Osteoblast (primary cell): Measurements from ENCODE around the gene SOST. TPM values are rescaled to one million over a fixed set of nuclear protein-coding genes. Genes with fewer than 3 reads are reported as not detected.

ENCODE experiments used
- DNase-seq: peaks from one replicate; pipeline ENCODE4 v3.0.0; 2011; ENCODE audit warnings: low spot score, mixed read lengths; ENCODE audit not compliant: insufficient read length; ENCODE audit errors: missing footprints
- H2AFZ ChIP-seq: 2 replicates; pipeline ENCODE4 v1.6.0; 2011; ENCODE audit warnings: mild to moderate bottlenecking, low read length
- H3K27ac ChIP-seq: 2 replicates; pipeline ENCODE4 v1.5.1; 2011; ENCODE audit warnings: mild to moderate bottlenecking, low read depth, low read length, moderate library complexity
- H3K27me3 ChIP-seq: 2 replicates; pipeline ENCODE4 v1.6.0; 2012; ENCODE audit warnings: mild to moderate bottlenecking, control low read depth, inconsistent platforms, low read length, moderate library complexity; ENCODE audit not compliant: insufficient read depth
- H3K36me3 ChIP-seq: 2 replicates; pipeline ENCODE4 v1.5.1; 2011; ENCODE audit warnings: mild to moderate bottlenecking, low read length, control low read depth, moderate library complexity; ENCODE audit not compliant: insufficient read depth
- H3K4me1 ChIP-seq: 2 replicates; pipeline ENCODE4 v1.5.1; 2011; ENCODE audit warnings: mild to moderate bottlenecking, low read length, control low read depth, moderate library complexity; ENCODE audit not compliant: insufficient read depth
- H3K4me2 ChIP-seq: 2 replicates; pipeline ENCODE4 v1.6.0; 2011; ENCODE audit warnings: mild to moderate bottlenecking, low read length; ENCODE audit not compliant: insufficient read depth
- H3K4me3 ChIP-seq: fragments of 200-600 bp; sonication (generic); 3 replicates; pipeline ENCODE4 v1.5.1; 2012; ENCODE audit warnings: mild to moderate bottlenecking, low read length, inconsistent platforms; ENCODE audit not compliant: insufficient read depth
- H3K79me2 ChIP-seq: 2 replicates; pipeline ENCODE4 v1.6.0; 2012; ENCODE audit warnings: mild to moderate bottlenecking, low read length, control low read depth, inconsistent platforms; ENCODE audit not compliant: insufficient read depth
- H3K9me3 ChIP-seq: 2 replicates; pipeline ENCODE4 v1.5.1; 2011; ENCODE audit warnings: low read depth, low read length, control low read depth
- H4K20me1 ChIP-seq: 2 replicates; pipeline ENCODE4 v1.6.0; 2012; ENCODE audit warnings: mild to moderate bottlenecking, low read length, control low read depth; ENCODE audit not compliant: insufficient read depth
- total RNA-seq: library from RNA; depleted of rRNA; stranded (reverse); fragments of >200 nt; gene quantifications from 2 replicates; pipeline ENCODE4 v1.2.3, GENCODE V29; 2012
- TF ChIP-seq, protein P1 (sequence below): IDR thresholded peaks from 2 replicates; pipeline ENCODE4 v1.5.1; 2011; ENCODE audit warnings: mild to moderate bottlenecking, low read depth, low read length, moderate library complexity; ENCODE audit errors: extremely low read depth

The SOST gene
- total RNA-seq, 1 donor: not detected

DNA sequence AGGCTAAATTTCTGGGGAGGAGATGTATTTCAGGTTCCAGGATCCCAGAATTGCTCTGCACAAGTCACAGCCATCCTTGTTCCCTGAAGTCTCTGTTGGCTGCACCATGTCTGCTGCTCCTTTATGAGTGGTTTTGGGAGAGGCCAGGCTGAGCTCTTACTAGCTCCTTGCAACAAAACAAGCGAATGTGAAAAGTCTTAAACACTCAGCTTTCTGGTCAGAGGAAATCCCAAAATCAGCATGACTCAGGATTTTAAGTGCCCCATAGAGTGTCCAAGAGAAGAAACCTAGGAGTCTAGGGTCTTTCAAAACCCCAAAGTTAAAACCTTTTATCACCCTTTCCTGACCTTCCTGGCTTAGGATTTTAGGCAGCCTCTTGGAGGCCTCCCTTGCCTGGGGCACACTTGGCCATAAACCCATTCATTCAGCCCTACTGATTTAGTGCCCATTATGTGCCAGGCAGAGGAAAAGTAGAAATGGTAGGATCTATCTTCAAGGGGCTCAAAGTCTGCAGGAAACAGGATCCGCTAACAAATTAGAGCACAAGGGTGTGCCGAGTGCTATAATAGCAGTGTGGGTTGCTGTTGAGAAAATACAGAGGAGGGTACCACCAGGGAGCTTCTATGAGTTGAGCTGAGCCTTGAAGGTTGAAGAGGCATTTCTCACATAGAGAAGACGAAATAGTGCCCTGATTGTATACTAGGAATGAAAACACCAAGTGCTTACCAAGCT lies 36.9 kb downstream of the SOST start:
- H3K27me3 ChIP-seq: peaks cover 4% of the 10 kb centered on the region
- no peak overlapping the region for H2AFZ ChIP-seq
- no peak overlapping the region for H3K27ac ChIP-seq
- DNase-seq: no peak
- no peaks in the 10 kb centered on the region for H3K36me3 ChIP-seq
- no peaks in the 10 kb centered on the region for H4K20me1 ChIP-seq
- H3K4me2 ChIP-seq: peak overlapping the region; percentile 85
- H3K4me3 ChIP-seq: peak overlapping the region; percentile 75
- peaks cover 21% of the 10 kb centered on the region for H3K4me1 ChIP-seq
- TF ChIP-seq, protein P1, sequence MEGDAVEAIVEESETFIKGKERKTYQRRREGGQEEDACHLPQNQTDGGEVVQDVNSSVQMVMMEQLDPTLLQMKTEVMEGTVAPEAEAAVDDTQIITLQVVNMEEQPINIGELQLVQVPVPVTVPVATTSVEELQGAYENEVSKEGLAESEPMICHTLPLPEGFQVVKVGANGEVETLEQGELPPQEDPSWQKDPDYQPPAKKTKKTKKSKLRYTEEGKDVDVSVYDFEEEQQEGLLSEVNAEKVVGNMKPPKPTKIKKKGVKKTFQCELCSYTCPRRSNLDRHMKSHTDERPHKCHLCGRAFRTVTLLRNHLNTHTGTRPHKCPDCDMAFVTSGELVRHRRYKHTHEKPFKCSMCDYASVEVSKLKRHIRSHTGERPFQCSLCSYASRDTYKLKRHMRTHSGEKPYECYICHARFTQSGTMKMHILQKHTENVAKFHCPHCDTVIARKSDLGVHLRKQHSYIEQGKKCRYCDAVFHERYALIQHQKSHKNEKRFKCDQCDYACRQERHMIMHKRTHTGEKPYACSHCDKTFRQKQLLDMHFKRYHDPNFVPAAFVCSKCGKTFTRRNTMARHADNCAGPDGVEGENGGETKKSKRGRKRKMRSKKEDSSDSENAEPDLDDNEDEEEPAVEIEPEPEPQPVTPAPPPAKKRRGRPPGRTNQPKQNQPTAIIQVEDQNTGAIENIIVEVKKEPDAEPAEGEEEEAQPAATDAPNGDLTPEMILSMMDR: no peak
- no peaks in the 10 kb centered on the region for H3K79me2 ChIP-seq
- H3K9me3 ChIP-seq: no peaks in the 10 kb centered on the region

DNA sequence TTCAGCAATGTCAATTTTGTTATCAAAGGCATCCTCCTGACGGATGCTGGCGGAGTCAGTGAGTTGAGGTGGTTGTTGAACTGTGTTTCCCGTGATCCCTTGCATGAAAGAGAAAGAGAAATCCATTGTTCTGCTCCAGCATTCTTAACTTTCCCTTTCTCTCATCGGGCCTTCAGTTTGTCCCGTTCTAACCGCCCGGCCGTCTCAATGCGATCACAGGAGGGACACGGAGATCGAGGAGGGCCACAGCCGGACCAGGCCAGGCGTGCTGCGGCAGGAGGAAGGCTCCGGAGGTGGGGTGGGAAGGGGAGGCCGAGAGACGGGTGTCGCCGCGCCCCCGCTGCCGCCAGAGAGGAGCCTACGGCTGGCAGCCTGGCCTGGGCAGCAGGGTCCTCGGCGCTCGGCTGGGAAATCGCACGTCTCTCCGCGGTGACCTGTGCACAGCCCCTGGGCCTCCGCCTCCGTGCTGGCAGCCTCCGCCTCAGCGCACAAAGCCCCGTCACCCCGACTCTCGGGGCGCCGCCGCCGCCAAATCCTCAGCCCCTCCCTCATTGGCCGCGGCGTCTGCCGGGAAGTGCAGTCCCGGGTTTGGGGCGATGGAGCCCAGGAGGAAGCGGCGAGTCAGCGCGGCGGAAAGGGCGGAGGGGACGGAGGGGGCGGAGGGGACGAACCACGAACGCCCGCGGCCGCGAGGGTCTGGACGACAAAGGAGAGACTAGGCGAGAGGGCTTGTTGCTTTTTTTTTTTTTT lies 38.1 kb downstream of the SOST start:
- H3K36me3 ChIP-seq: no peaks in the 10 kb centered on the region
- H4K20me1 ChIP-seq: no peaks in the 10 kb centered on the region
- TF ChIP-seq, protein P1: no peak
- no peaks in the 10 kb centered on the region for H3K9me3 ChIP-seq
- peak overlapping the region; percentile 85 for H3K4me2 ChIP-seq
- peak; percentile 93 for DNase-seq
- H3K4me1 ChIP-seq: peaks cover 21% of the 10 kb centered on the region
- H2AFZ ChIP-seq: peak overlapping the region; percentile 98
- H3K27ac ChIP-seq: peak overlapping the region; percentile 60
- H3K79me2 ChIP-seq: no peaks in the 10 kb centered on the region
- peak overlapping the region; percentile 75 for H3K4me3 ChIP-seq
- H3K27me3 ChIP-seq: peaks cover 4% of the 10 kb centered on the region

DNA sequence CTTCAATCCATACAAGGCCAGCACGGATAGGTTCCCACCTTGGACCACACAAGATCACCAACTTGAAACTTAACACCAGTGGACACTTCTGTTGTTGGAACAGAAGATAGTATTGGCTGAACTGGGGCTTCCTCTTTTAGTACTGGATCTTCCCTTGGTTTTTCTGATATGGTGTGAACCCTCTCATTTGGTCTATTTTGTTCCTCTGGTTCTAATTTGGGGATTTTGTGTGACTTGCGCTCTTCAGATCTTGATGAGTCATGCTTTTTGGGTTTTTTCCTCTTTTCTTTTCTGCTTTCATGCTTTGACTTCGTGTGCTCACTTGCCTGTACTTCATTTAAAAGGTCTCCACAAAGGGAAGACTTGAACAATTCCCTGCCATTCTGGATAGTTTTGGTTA lies 39.0 kb downstream of the SOST start:
- H3K27ac ChIP-seq: no peak overlapping the region
- no peaks in the 10 kb centered on the region for H3K9me3 ChIP-seq
- TF ChIP-seq, protein P1: no peak
- no peak overlapping the region for H2AFZ ChIP-seq
- H3K4me3 ChIP-seq: no peak overlapping the region
- no peaks in the 10 kb centered on the region for H4K20me1 ChIP-seq
- H3K36me3 ChIP-seq: no peaks in the 10 kb centered on the region
- H3K27me3 ChIP-seq: peaks cover 4% of the 10 kb centered on the region
- H3K79me2 ChIP-seq: no peaks in the 10 kb centered on the region
- DNase-seq: no peak
- peaks cover 20% of the 10 kb centered on the region for H3K4me1 ChIP-seq
- no peak overlapping the region for H3K4me2 ChIP-seq

DNA sequence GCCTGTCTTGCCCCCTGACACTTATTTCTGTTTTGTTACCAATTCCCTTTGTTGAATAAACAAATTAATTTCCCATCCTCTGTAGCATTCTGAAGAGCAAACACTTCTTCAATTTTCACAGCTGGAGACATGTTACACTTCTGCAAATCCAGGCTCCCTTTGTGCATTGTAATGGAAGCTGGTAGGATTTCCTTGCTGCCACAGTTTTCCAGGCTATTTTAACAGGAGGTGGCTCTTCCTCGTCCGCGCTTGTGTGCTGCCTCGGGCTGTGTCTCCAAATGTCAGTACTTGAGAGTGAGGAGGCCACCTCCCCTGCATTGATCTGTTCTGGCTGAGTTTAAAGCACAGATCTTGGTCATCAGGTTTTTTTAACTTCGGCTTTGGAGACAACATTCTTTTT lies 40.0 kb downstream of the SOST start:
- Histone ChIP-seq H3K79me2 (no peaks in the 10 kb centered on the region), H3K27me3 (peaks cover 4% of the 10 kb centered on the region), H3K4me2 (no peak overlapping the region), H3K4me1 (peaks cover 14% of the 10 kb centered on the region), H3K9me3 (no peaks in the 10 kb centered on the region), H4K20me1 (no peaks in the 10 kb centered on the region), H3K27ac (no peak overlapping the region), H3K4me3 (no peak overlapping the region), H2AFZ (no peak overlapping the region), H3K36me3 (no peaks in the 10 kb centered on the region)
- TF ChIP-seq, protein P1: no peak
- DNase-seq: peak; percentile 37
